ENCODE data around the gene RFNG. TPM values are rescaled to one million over a fixed set of nuclear protein-coding genes. Genes with fewer than 3 reads are reported as not detected.

Gene RFNG
- polyA plus RNA-seq, 4 donors = 35.4 to 43.8 (median 39.2) TPM

- 89 to 91% (median 89%) methylated on average over 28 to 30 of the region's 30 CpGs for WGBS, 3 donors
- H3K4me1 ChIP-seq (ENCODE audit: control insufficient read depth in 3 of 3, insufficient read depth in 2 of 3, low read depth in 1 of 3, low read length in 2 of 3) = peaks cover 0 to 10% (median 0%) of the 10 kb centered on the region in 3 donors
- H3K27ac ChIP-seq (ENCODE audit: low read depth in 1 of 3, low read length in 2 of 3) = no peak overlapping the region
- no peak for DNase-seq
- peaks cover 0 to 60% (median 2%) of the 10 kb centered on the region in 3 donors for H3K36me3 ChIP-seq (ENCODE audit: control insufficient read depth in 3 of 3, insufficient read depth in 2 of 3, low read depth in 1 of 3, low read length in 3 of 3)
- FAIRE-seq = no peak
- no peak overlapping the region for H3K4me3 ChIP-seq (ENCODE audit: low read depth in 1 of 3, low read length in 3 of 3)
- no peaks in the 10 kb centered on the region for H3K27me3 ChIP-seq (ENCODE audit: control insufficient read depth in 3 of 3, insufficient read depth in 3 of 3, low read length in 3 of 3)
- no peaks in the 10 kb centered on the region for H3K9me3 ChIP-seq (ENCODE audit: control insufficient read depth in 2 of 2, insufficient read depth in 1 of 2, low read depth in 1 of 2, low read length in 1 of 2)
These were observed 45.8 kb downstream of the RFNG start for GRCh38 chr17:82005701-82006348.

- H3K27me3 ChIP-seq (ENCODE audit: control insufficient read depth in 3 of 3, insufficient read depth in 3 of 3, low read length in 3 of 3) = no peaks in the 10 kb centered on the region
- 87 to 91% (median 89%) methylated on average over 34 to 41 of the region's 41 CpGs for WGBS, 3 donors
- peaks cover 0 to 20% (median 2%) of the 10 kb centered on the region in 3 donors for H3K4me1 ChIP-seq (ENCODE audit: control insufficient read depth in 3 of 3, insufficient read depth in 2 of 3, low read depth in 1 of 3, low read length in 2 of 3)
- no peaks in the 10 kb centered on the region for H3K9me3 ChIP-seq (ENCODE audit: control insufficient read depth in 2 of 2, insufficient read depth in 1 of 2, low read depth in 1 of 2, low read length in 1 of 2)
- no peak overlapping the region for H3K4me3 ChIP-seq (ENCODE audit: low read depth in 1 of 3, low read length in 3 of 3)
- DNase-seq (no peak), FAIRE-seq (no peak)
- H3K36me3 ChIP-seq (ENCODE audit: control insufficient read depth in 3 of 3, insufficient read depth in 2 of 3, low read depth in 1 of 3, low read length in 3 of 3) = peaks cover 0 to 55% (median 2%) of the 10 kb centered on the region in 3 donors
- H3K27ac ChIP-seq (ENCODE audit: low read depth in 1 of 3, low read length in 2 of 3) = no peak overlapping the region
These were observed 46.8 kb downstream of the RFNG start for GRCh38 chr17:82004517-82005455.

- H3K27me3 ChIP-seq (ENCODE audit: control insufficient read depth in 3 of 3, insufficient read depth in 3 of 3, low read length in 3 of 3) = no peaks in the 10 kb centered on the region
- no peak overlapping the region for H3K4me3 ChIP-seq (ENCODE audit: low read depth in 1 of 3, low read length in 3 of 3)
- no peak overlapping the region for H3K27ac ChIP-seq (ENCODE audit: low read depth in 1 of 3, low read length in 2 of 3)
- no peak for DNase-seq
- no peaks in the 10 kb centered on the region for H3K9me3 ChIP-seq (ENCODE audit: control insufficient read depth in 2 of 2, insufficient read depth in 1 of 2, low read depth in 1 of 2, low read length in 1 of 2)
- no peak for FAIRE-seq
- 74 to 90% (median 85%) methylated on average over 53 of the region's 53 CpGs for WGBS, 3 donors
- H3K36me3 ChIP-seq (ENCODE audit: control insufficient read depth in 3 of 3, insufficient read depth in 2 of 3, low read depth in 1 of 3, low read length in 3 of 3) = peaks cover 0 to 53% (median 2%) of the 10 kb centered on the region in 3 donors
- peaks cover 0 to 23% (median 2%) of the 10 kb centered on the region in 3 donors for H3K4me1 ChIP-seq (ENCODE audit: control insufficient read depth in 3 of 3, insufficient read depth in 2 of 3, low read depth in 1 of 3, low read length in 2 of 3)
These were observed 47.9 kb downstream of the RFNG start for GRCh38 chr17:82003411-82004381.

GRCh38 chr17:82001571-82002056 is 50.0 kb downstream of the RFNG start:
- Histone ChIP-seq H3K4me3 (ENCODE audit: low read depth in 1 of 3, low read length in 3 of 3) (no peak overlapping the region), H3K9me3 (ENCODE audit: control insufficient read depth in 2 of 2, insufficient read depth in 1 of 2, low read depth in 1 of 2, low read length in 1 of 2) (no peaks in the 10 kb centered on the region), H3K4me1 (ENCODE audit: control insufficient read depth in 3 of 3, insufficient read depth in 2 of 3, low read depth in 1 of 3, low read length in 2 of 3) (peaks cover 0 to 23% (median 2%) of the 10 kb centered on the region in 3 donors), H3K36me3 (ENCODE audit: control insufficient read depth in 3 of 3, insufficient read depth in 2 of 3, low read depth in 1 of 3, low read length in 3 of 3) (peaks cover 0 to 52% (median 2%) of the 10 kb centered on the region in 3 donors), H3K27me3 (ENCODE audit: control insufficient read depth in 3 of 3, insufficient read depth in 3 of 3, low read length in 3 of 3) (no peaks in the 10 kb centered on the region), H3K27ac (ENCODE audit: low read depth in 1 of 3, low read length in 2 of 3) (peak overlapping the region in 1 of 3 donors; percentile 65)
- FAIRE-seq (no peak), DNase-seq (no peak)
- WGBS, 3 donors = 45 to 69% (median 63%) methylated on average over 16 to 17 of the region's 17 CpGs

- Histone ChIP-seq H3K4me1 (ENCODE audit: control insufficient read depth in 3 of 3, insufficient read depth in 2 of 3, low read depth in 1 of 3, low read length in 2 of 3) (peaks cover 0 to 23% (median 2%) of the 10 kb centered on the region in 3 donors), H3K27ac (ENCODE audit: low read depth in 1 of 3, low read length in 2 of 3) (peak overlapping the region in 1 of 3 donors; percentile 65), H3K9me3 (ENCODE audit: control insufficient read depth in 2 of 2, insufficient read depth in 1 of 2, low read depth in 1 of 2, low read length in 1 of 2) (no peaks in the 10 kb centered on the region), H3K4me3 (ENCODE audit: low read depth in 1 of 3, low read length in 3 of 3) (no peak overlapping the region), H3K27me3 (ENCODE audit: control insufficient read depth in 3 of 3, insufficient read depth in 3 of 3, low read length in 3 of 3) (no peaks in the 10 kb centered on the region), H3K36me3 (ENCODE audit: control insufficient read depth in 3 of 3, insufficient read depth in 2 of 3, low read depth in 1 of 3, low read length in 3 of 3) (peaks cover 0 to 53% (median 2%) of the 10 kb centered on the region in 3 donors)
- WGBS, 3 donors = 10 to 62% (median 46%) methylated on average over 27 to 32 of the region's 32 CpGs
- no peak for FAIRE-seq
- DNase-seq = peak; percentile 78 to 89
These were observed 50.6 kb downstream of the RFNG start for GRCh38 chr17:82000803-82001570.

GRCh38 chr17:81999976-82000802 is 51.4 kb downstream of the RFNG start:
- Histone ChIP-seq H3K4me1 (ENCODE audit: control insufficient read depth in 3 of 3, insufficient read depth in 2 of 3, low read depth in 1 of 3, low read length in 2 of 3) (peaks cover 0 to 23% (median 2%) of the 10 kb centered on the region in 3 donors), H3K9me3 (ENCODE audit: control insufficient read depth in 2 of 2, insufficient read depth in 1 of 2, low read depth in 1 of 2, low read length in 1 of 2) (no peaks in the 10 kb centered on the region), H3K27ac (ENCODE audit: low read depth in 1 of 3, low read length in 2 of 3) (peak overlapping the region in 1 of 3 donors; percentile 13), H3K27me3 (ENCODE audit: control insufficient read depth in 3 of 3, insufficient read depth in 3 of 3, low read length in 3 of 3) (no peaks in the 10 kb centered on the region), H3K4me3 (ENCODE audit: low read depth in 1 of 3, low read length in 3 of 3) (no peak overlapping the region), H3K36me3 (ENCODE audit: control insufficient read depth in 3 of 3, insufficient read depth in 2 of 3, low read depth in 1 of 3, low read length in 3 of 3) (peaks cover 0 to 54% (median 2%) of the 10 kb centered on the region in 3 donors)
- no peak for FAIRE-seq
- WGBS, 3 donors = 17 to 64% (median 37%) methylated on average over 36 of the region's 36 CpGs
- peak; percentile 35 to 42 for DNase-seq

- Histone ChIP-seq H3K27ac (ENCODE audit: low read depth in 1 of 3, low read length in 2 of 3) (no peak overlapping the region), H3K27me3 (ENCODE audit: control insufficient read depth in 3 of 3, insufficient read depth in 3 of 3, low read length in 3 of 3) (no peaks in the 10 kb centered on the region), H3K4me1 (ENCODE audit: control insufficient read depth in 3 of 3, insufficient read depth in 2 of 3, low read depth in 1 of 3, low read length in 2 of 3) (peaks cover 0 to 23% (median 2%) of the 10 kb centered on the region in 3 donors), H3K36me3 (ENCODE audit: control insufficient read depth in 3 of 3, insufficient read depth in 2 of 3, low read depth in 1 of 3, low read length in 3 of 3) (peaks cover 0 to 56% (median 0%) of the 10 kb centered on the region in 3 donors), H3K9me3 (ENCODE audit: control insufficient read depth in 2 of 2, insufficient read depth in 1 of 2, low read depth in 1 of 2, low read length in 1 of 2) (no peaks in the 10 kb centered on the region), H3K4me3 (ENCODE audit: low read depth in 1 of 3, low read length in 3 of 3) (no peak overlapping the region)
- peak in 1 of 2 donors; percentile 41 for DNase-seq
- 26 to 70% (median 47%) methylated on average over 9 to 12 of the region's 12 CpGs for WGBS, 3 donors
- no peak for FAIRE-seq
These were observed 52.0 kb downstream of the RFNG start for GRCh38 chr17:81999587-81999975.

Measured in small intestine (tissue), 7 donors.